Stimulated activated naive CD4-positive, alpha-beta T cell treated with Interleukin-2 at 50 U/mL for 16 hours (primary cell): Measurements from ENCODE around the gene NSD2.

Source experiments
- DNase-seq: peaks from one replicate; lab custom pipeline; 2025; lab: John Stamatoyannopoulos, UW

The NSD2 gene

GRCh38 chr4:1971456-1972200, 100.4 kb downstream of the NSD2 start:
- no peak for DNase-seq

- no peak for DNase-seq
Measured at GRCh38 chr4:1972414-1972813, 101.2 kb downstream of the NSD2 start.

- DNase-seq, result no peak
Measured at GRCh38 chr4:1973218-1973617, 102.0 kb downstream of the NSD2 start.

- no peak for DNase-seq
Measured at GRCh38 chr4:1973661-1974060, 102.5 kb downstream of the NSD2 start.

- DNase-seq, result no peak
Measured at GRCh38 chr4:1974840-1975239, 103.6 kb downstream of the NSD2 start.

- no peak for DNase-seq
Measured at GRCh38 chr4:1975391-1975801, 104.2 kb downstream of the NSD2 start.

GRCh38 chr4:1975880-1976279, 104.7 kb downstream of the NSD2 start:
- DNase-seq, result no peak

GRCh38 chr4:1976416-1977352, 105.5 kb downstream of the NSD2 start:
- DNase-seq, result no peak

- no peak for DNase-seq
Measured at GRCh38 chr4:1978226-1978625, 107.0 kb downstream of the NSD2 start.

- no peak for DNase-seq
Measured at GRCh38 chr4:1978741-1979476, 107.7 kb downstream of the NSD2 start.

GRCh38 chr4:1979477-1980196, 108.4 kb downstream of the NSD2 start:
- no peak for DNase-seq

GRCh38 chr4:1980561-1981041, 109.4 kb downstream of the NSD2 start:
- no peak for DNase-seq

GRCh38 chr4:1981251-1982058, 110.3 kb downstream of the NSD2 start:
- DNase-seq, result no peak

GRCh38 chr4:1982124-1983052, 111.2 kb downstream of the NSD2 start:
- no peak for DNase-seq

GRCh38 chr4:1983053-1983845, 112.1 kb downstream of the NSD2 start:
- DNase-seq, result no peak

GRCh38 chr4:1983846-1984405, 112.7 kb downstream of the NSD2 start:
- DNase-seq, result no peak

GRCh38 chr4:1984406-1985191, 113.4 kb downstream of the NSD2 start:
- DNase-seq, result no peak

GRCh38 chr4:1985294-1985693, 114.1 kb downstream of the NSD2 start:
- no peak for DNase-seq
